ENCODE measurements around the gene SH3BGRL3.

- TF ChIP-seq CTCF (IDR thresholded peaks at IDR 0.05; ENCODE audit: low read depth, low read length, poor library complexity, severe bottlenecking) (no peak), EZH2phosphoT487 (IDR thresholded peaks at IDR 0.05; ENCODE audit: borderline replicate concordance, low read length) (no peak)
Observed at GRCh38 chr1:26237230-26237966, 42.5 kb upstream of the SH3BGRL3 start.
